Type B pancreatic cell (in vitro differentiated cells): ENCODE measurements around the gene TMOD4. TPM values are rescaled to one million over a fixed set of nuclear protein-coding genes. Genes with fewer than 3 reads are reported as not detected.
"Not testable (repeated sequence)": the region's sequence is repeated elsewhere in the genome, so short reads cannot be mapped to it uniquely, and the experiment has no call there.

Source experiments
- DNase-seq: peaks from one replicate; pipeline ENCODE4 v3.0.0; 2021; ENCODE audit warnings: mixed read lengths; ENCODE audit not compliant: unreplicated experiment; ENCODE audit errors: extremely low spot score
- H3K27ac Mint-ChIP-seq: 2 replicates; pipeline ENCODE4 v1.8.0; 2021; ENCODE audit warnings: mild to moderate bottlenecking, mixed read lengths
- H3K27me3 Mint-ChIP-seq: 2 replicates; pipeline ENCODE4 v1.8.0; 2021; ENCODE audit warnings: mixed read lengths
- H3K36me3 Mint-ChIP-seq: 2 replicates; pipeline ENCODE4 v1.8.0; 2021; ENCODE audit warnings: mixed read lengths
- H3K4me1 Mint-ChIP-seq: one replicate; pipeline ENCODE4 v1.8.0; 2021; ENCODE audit warnings: mixed read lengths; ENCODE audit not compliant: unreplicated experiment
- H3K4me3 Mint-ChIP-seq: 2 replicates; pipeline ENCODE4 v1.8.0; 2021; ENCODE audit warnings: mild to moderate bottlenecking, mixed read lengths
- H3K9me3 Mint-ChIP-seq: 2 replicates; pipeline ENCODE4 v1.8.0; 2021; ENCODE audit warnings: mixed read lengths
- total RNA-seq: library from RNA; stranded (reverse); gene quantifications from 2 replicates; pipeline ENCODE4 v1.2.1, GENCODE V29; 2021; ENCODE audit warnings: low replicate concordance
- TF ChIP-seq, protein P1 (sequence below): fragments of 200-600 bp; sonication (generic); conservative IDR thresholded peaks from 2 replicates; pipeline ENCODE4 v1.5.0; 2021; ENCODE audit warnings: antibody characterized with exemption, mild to moderate bottlenecking

TMOD4 gene
- total RNA-seq, 1 donor from 2014 or later = 1.9 TPM

- TF ChIP-seq, protein P1, sequence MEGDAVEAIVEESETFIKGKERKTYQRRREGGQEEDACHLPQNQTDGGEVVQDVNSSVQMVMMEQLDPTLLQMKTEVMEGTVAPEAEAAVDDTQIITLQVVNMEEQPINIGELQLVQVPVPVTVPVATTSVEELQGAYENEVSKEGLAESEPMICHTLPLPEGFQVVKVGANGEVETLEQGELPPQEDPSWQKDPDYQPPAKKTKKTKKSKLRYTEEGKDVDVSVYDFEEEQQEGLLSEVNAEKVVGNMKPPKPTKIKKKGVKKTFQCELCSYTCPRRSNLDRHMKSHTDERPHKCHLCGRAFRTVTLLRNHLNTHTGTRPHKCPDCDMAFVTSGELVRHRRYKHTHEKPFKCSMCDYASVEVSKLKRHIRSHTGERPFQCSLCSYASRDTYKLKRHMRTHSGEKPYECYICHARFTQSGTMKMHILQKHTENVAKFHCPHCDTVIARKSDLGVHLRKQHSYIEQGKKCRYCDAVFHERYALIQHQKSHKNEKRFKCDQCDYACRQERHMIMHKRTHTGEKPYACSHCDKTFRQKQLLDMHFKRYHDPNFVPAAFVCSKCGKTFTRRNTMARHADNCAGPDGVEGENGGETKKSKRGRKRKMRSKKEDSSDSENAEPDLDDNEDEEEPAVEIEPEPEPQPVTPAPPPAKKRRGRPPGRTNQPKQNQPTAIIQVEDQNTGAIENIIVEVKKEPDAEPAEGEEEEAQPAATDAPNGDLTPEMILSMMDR = no peak
These were observed 35.0 kb upstream of the TMOD4 start for GRCh38 chr1:151210830-151211229.

GRCh38 chr1:151205381-151205965, 29.7 kb upstream of the TMOD4 start:
- not testable (repeated sequence) for H3K4me1 Mint-ChIP-seq, DNase-seq, H3K27me3 Mint-ChIP-seq, H3K9me3 Mint-ChIP-seq, H3K36me3 Mint-ChIP-seq, H3K4me3 Mint-ChIP-seq, H3K27ac Mint-ChIP-seq

More at GRCh38 chr1:151210830-151211229, 35.0 kb upstream of the TMOD4 start:
- no peaks in the 10 kb centered on the region for H3K9me3 Mint-ChIP-seq
- peaks cover 14% of the 10 kb centered on the region for H3K4me1 Mint-ChIP-seq
- H3K36me3 Mint-ChIP-seq = peaks cover 20% of the 10 kb centered on the region
- H3K27ac Mint-ChIP-seq = no peak overlapping the region
- DNase-seq = no peak
- no peaks in the 10 kb centered on the region for H3K27me3 Mint-ChIP-seq
- no peak overlapping the region for H3K4me3 Mint-ChIP-seq

DNA sequence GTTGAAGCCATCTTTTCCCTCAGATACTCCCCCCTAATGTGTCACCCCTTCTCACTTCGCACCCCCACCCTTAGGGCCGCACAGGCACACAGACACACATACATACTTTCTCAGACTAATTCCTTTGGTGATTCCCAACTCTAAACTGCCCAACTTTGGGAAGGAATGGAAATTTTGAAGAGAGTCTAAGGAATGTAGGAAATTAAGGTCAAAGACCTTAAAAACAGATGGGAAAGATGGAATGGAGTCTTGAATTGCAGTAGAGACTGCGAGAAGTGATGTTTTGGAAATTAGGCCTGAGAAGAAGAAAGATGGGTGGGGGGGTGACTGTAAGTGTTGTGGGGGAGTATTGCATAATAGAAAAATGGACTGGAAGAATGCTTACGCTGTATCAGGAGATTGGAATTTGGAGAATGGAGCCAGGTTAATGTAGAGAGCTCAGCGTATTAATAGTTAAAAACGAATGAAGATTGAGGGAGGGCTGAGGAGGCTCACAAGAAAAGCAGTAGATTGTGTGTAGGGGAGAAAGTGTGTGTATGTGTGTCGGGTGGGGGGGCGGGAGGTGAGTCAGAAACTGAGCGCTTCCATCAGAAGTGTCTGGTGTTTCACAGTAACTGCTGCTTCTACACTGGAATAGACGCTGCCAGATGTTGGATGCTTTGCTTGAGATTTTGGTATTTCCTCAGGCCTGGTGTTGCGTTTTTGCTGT, 24.2 kb upstream of the TMOD4 start:
- no peaks in the 10 kb centered on the region for H3K9me3 Mint-ChIP-seq
- H3K27ac Mint-ChIP-seq = peak overlapping the region; percentile 100
- DNase-seq = no peak
- no peaks in the 10 kb centered on the region for H3K27me3 Mint-ChIP-seq
- H3K4me3 Mint-ChIP-seq = peak overlapping the region; percentile 96
- H3K4me1 Mint-ChIP-seq = peaks cover 22% of the 10 kb centered on the region
- TF ChIP-seq, protein P1 = no peak
- H3K36me3 Mint-ChIP-seq = peaks cover 8% of the 10 kb centered on the region

- DNase-seq = peak; percentile 98
- TF ChIP-seq, protein P1 = no peak
- H3K9me3 Mint-ChIP-seq = no peaks in the 10 kb centered on the region
- H3K4me1 Mint-ChIP-seq = peaks cover 22% of the 10 kb centered on the region
- peaks cover 3% of the 10 kb centered on the region for H3K27me3 Mint-ChIP-seq
- peak within 1 kb of the TSS; percentile 100 for H3K27ac Mint-ChIP-seq
- peak within 1 kb of the TSS; percentile 96 for H3K4me3 Mint-ChIP-seq
- peaks cover 8% of the 10 kb centered on the region for H3K36me3 Mint-ChIP-seq
These were observed 22.7 kb upstream of the TMOD4 start, which contains the start of gene PIP5K1A for GRCh38 chr1:151198254-151199127. PIP5K1A (plus strand) TSS chr1:151198552; CDS start chr1:151198997, 445 bp downstream.

DNA sequence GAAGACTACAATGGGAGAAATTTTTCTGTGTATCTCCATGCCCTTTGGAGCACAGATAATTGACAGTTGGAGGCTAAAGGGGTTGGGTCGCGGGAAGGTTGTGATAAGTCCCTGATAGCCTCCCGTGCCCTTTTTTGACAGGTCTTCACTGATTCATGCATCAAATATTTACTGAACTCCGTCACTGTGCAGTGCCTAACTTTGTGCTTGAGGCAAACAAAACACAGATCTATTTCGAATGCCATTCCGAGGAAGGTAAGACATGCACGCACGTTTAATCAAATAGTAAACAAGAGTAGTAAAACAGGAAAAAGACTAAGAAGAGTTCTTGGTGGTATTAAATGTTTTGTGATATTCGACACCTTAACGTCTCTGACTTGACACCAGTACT, 22.1 kb upstream of the TMOD4 start:
- Mint-ChIP-seq H3K4me1 (peaks cover 22% of the 10 kb centered on the region), H3K9me3 (no peaks in the 10 kb centered on the region), H3K36me3 (peaks cover 8% of the 10 kb centered on the region), H3K4me3 (peak overlapping the region; percentile 96), H3K27ac (peak overlapping the region; percentile 100), H3K27me3 (peaks cover 3% of the 10 kb centered on the region)
- TF ChIP-seq, protein P1 = no peak
- DNase-seq = no peak
